Activated T-cell treated with anti-CD3 and anti-CD28 coated beads, Interleukin-2, amount 50 U/mL, for 24 hours (primary cell): Measurements from ENCODE around the gene FNBP1.

Experiments used
- DNase-seq: peaks from one replicate; pipeline ENCODE4 v3.0.0-alpha.2; 2020
- H3K27ac Mint-ChIP-seq: 2 replicates; pipeline ENCODE4 v1.8.0; 2020; ENCODE audit warnings: mild to moderate bottlenecking, mixed read lengths
- H3K27me3 Mint-ChIP-seq: 2 replicates; pipeline ENCODE4 v1.8.0; 2020; ENCODE audit warnings: mixed read lengths
- H3K36me3 Mint-ChIP-seq: 2 replicates; pipeline ENCODE4 v1.8.0; 2020; ENCODE audit warnings: low read depth, mixed read lengths
- H3K4me1 Mint-ChIP-seq: 2 replicates; pipeline ENCODE4 v1.8.0; 2020; ENCODE audit warnings: low read depth, mixed read lengths
- H3K4me3 Mint-ChIP-seq: 2 replicates; pipeline ENCODE4 v1.8.0; 2020; ENCODE audit warnings: mild to moderate bottlenecking, moderate library complexity, mixed read lengths
- H3K9me3 Mint-ChIP-seq: 2 replicates; pipeline ENCODE4 v1.8.0; 2020; ENCODE audit warnings: mixed read lengths

The FNBP1 gene

DNA sequence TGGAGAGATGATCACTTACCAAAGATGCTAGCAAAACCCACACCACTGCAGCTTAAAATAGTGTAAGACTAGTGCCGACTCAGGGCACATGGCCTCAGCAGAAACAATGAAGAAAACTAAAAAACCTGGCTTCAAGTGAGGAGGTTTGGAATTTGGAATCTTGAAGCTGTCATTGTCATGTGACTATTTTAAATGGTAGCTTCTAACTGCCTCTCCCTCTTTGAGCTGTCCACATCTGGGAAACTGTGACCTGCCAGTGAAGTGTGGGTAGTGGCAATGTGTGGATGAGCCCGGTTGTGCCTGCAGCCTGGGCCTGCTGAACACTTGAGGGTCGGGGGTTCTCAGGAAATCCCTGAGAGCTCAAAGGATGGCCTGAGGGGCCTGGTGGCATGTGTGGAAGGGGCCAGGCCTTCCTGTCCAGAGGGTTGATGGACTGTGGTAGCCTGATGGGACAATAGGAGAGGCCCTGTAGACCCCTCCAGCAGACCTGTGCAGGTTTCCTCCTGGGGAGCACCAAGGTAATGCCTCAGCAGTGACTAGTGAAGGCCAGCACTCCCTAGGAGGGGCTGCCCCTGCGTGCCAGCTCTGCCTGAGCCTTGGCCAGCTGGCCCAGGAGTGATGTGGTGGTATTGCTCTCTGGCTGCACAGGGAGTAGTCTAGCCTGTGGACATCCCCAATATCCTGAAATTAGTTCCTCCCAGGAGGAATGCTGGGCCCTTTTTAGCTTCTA, 194.1 kb downstream of the FNBP1 start:
- Mint-ChIP-seq H3K4me1 (peaks cover 42% of the 10 kb centered on the region), H3K27ac (peak overlapping the region; percentile 11), H3K9me3 (no peaks in the 10 kb centered on the region), H3K4me3 (no peak overlapping the region), H3K27me3 (no peaks in the 10 kb centered on the region), H3K36me3 (peaks cover 51% of the 10 kb centered on the region)
- DNase-seq = no peak

DNA sequence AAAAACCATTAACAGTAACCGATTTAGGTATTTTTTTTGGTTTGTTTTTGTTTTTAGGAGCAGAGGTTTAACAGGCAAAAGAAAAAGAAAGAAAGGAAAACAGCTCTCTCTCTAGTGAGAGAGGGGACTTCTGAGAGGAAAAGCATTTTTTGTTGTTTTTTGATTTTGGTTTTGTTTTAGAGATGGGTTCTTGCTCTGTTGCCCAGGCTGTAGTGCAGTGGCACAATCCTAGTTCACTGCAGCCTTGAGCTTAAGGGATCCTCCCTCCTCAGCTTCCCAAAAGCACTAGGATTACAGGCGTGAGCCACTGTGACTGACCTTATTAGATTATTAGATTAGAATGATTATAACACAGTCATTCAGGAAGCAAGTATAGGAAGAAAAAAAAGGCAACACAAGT, 197.6 kb downstream of the FNBP1 start:
- peaks cover 43% of the 10 kb centered on the region for H3K4me1 Mint-ChIP-seq
- H3K27me3 Mint-ChIP-seq = no peaks in the 10 kb centered on the region
- H3K4me3 Mint-ChIP-seq = no peak overlapping the region
- peak overlapping the region; percentile 38 for H3K27ac Mint-ChIP-seq
- no peaks in the 10 kb centered on the region for H3K9me3 Mint-ChIP-seq
- H3K36me3 Mint-ChIP-seq = peaks cover 30% of the 10 kb centered on the region
- DNase-seq = no peak

DNA sequence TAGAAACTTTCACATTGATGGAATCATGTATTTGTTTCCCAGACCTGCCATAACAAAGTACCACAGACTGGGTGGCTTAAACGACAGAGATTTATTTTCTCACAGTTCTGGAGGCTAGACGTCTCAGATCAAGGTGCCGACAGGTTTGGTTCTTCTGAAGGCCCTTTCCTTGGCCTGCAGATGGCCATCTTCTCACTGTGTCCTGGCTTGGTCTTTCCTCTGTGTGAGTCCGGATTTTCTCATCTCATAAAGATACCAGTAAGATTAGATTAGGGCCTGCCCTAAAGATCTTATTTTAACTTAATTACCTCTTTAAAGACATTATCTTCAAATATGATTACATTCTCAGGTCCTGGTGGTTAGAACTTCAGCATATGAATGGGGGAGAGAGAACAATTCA, 201.9 kb downstream of the FNBP1 start:
- Mint-ChIP-seq H3K4me3 (no peak overlapping the region), H3K27me3 (no peaks in the 10 kb centered on the region), H3K27ac (peak overlapping the region; percentile 15), H3K9me3 (no peaks in the 10 kb centered on the region), H3K4me1 (peaks cover 71% of the 10 kb centered on the region), H3K36me3 (peaks cover 38% of the 10 kb centered on the region)
- DNase-seq = no peak

DNA sequence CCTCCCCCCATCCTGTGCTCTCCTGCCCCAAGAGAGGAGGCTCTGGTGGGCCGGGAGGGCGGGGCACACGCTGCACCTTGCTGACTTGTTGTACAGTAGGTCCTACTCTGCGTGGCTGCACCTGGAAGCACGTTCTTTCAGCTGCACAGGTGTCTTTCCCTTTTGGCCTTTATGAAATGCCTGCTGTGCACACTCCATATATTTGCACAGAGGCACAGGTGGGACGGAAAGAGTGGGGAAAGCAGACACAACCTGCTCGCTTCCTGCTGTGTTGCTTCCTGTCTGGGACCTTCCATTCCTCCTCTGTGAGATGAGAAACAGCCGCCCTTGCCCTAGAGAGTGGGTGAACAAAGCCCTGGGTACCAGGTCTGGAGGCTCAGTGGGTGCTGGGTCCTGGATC, 203.0 kb downstream of the FNBP1 start:
- H3K27ac Mint-ChIP-seq = peak overlapping the region; percentile 92
- H3K4me1 Mint-ChIP-seq = peaks cover 66% of the 10 kb centered on the region
- no peak for DNase-seq
- H3K27me3 Mint-ChIP-seq = no peaks in the 10 kb centered on the region
- H3K4me3 Mint-ChIP-seq = peak overlapping the region; percentile 27
- H3K36me3 Mint-ChIP-seq = peaks cover 42% of the 10 kb centered on the region
- no peaks in the 10 kb centered on the region for H3K9me3 Mint-ChIP-seq

DNA sequence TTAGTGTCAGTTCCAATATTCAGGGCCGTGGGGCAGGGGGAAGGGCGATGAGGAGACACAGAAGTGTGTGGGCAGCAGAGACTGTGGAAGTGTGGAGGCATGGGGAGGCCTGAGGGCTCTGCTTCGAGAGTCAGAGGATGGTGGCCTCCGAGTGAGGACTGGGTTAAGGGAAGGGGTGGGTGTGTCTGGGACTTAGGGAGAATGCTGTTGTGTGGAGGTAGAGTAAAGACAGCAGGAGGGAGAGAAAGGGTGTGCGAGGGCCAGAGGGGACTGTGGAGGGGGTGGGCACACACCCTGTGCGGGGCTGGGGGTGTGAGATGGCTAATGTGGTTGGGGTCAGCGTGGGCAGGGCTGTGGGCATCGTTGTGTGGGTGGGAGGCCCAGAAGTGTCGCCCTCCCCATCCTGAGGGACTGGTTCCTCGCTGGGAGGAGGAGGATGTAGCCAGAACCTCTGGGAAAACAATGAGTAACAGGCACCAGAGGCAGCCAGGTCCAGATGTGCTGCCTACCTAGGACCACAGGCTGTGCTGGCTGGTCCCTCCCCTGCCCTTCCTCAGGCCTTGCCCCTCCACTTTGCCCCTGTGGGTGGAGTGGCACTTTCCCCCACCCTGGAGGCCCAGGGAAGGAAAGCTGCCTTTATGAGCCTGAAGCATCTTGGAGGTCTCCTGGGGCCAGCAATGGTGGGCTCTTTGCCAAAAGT, 203.5 kb downstream of the FNBP1 start:
- Mint-ChIP-seq H3K36me3 (peaks cover 47% of the 10 kb centered on the region), H3K4me3 (peak overlapping the region; percentile 65), H3K27me3 (no peaks in the 10 kb centered on the region), H3K9me3 (no peaks in the 10 kb centered on the region), H3K27ac (peak overlapping the region; percentile 92), H3K4me1 (peaks cover 62% of the 10 kb centered on the region)
- DNase-seq = no peak

DNA sequence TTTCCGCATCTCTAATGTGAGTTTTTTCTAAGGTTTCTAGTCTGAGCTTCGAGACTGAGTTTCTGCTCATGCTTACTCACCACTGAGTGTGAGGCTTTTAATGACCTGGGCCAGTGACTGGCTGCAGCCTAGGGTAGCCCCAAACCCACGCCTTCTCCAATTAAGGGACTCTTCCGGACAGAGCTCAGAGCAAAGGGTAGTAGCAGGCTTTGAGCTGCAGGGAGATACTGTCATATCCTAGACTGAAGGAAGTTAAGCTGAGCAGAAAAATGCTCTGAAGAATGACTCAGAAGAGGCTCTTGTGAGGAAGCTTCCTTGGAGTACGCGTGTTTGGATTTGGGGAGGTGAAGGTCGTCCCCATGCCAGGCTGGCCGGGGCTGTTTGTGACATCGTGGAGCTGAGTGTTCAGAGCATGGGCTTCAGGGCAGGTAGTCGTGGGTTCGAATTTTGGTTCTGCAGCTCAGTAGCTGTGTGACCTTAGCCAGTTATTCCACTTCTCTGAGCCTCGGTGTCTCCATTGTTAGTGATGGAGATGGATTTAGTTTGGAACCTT, 204.2 kb downstream of the FNBP1 start:
- Mint-ChIP-seq H3K36me3 (peaks cover 54% of the 10 kb centered on the region), H3K4me1 (peaks cover 69% of the 10 kb centered on the region), H3K27ac (peak overlapping the region; percentile 92), H3K4me3 (peak overlapping the region; percentile 65), H3K27me3 (no peaks in the 10 kb centered on the region), H3K9me3 (no peaks in the 10 kb centered on the region)
- no peak for DNase-seq
